Measurements from ENCODE around the gene PLD4. TPM values are rescaled to one million over a fixed set of nuclear protein-coding genes. Genes with fewer than 3 reads are reported as not detected.

The PLD4 gene
- total and polyA plus RNA-seq, 9 of the 15 experiments (the other 6 are each of a cell fraction or from before 2014, with no cell fraction given), result 0.18 to 0.24 TPM; not detected in 7

- in situ Hi-C loops (cut with MboI) (no loop called here), intact Hi-C loops (cut with micrococcal nuclease) (loop anchor here (10.0 kb wide), 1 partner anchor 112 kb away; no protein-coding TSS in a partner anchor)
- ATAC-seq, result no peak
Observed at GRCh38 chr14:104877066-104877805, 47.4 kb upstream of the PLD4 start.

More at GRCh38 chr14:104877066-104877805, 47.4 kb upstream of the PLD4 start:
- Histone ChIP-seq H3K36me3 (ENCODE audit: control insufficient read depth, insufficient read depth, low read length) (peaks cover 5% of the 10 kb centered on the region; the same call in 2 of the 3 replicates), H3K9ac (ENCODE audit: insufficient read depth in 1 of 2, low read depth in 2 of 2, low read length in 2 of 2) (no peak overlapping the region), H3K27ac (ENCODE audit: extremely low read depth, low read depth, low read length) (no peak overlapping the region), H3K4me3 (no peak overlapping the region), H3K9me1 (ENCODE audit: control insufficient read depth, insufficient read depth, low read length) (no peaks in the 10 kb centered on the region), H3K4me1 (replicated peaks in 1 of 2; ENCODE audit: control insufficient read depth in 2 of 2, insufficient read depth in 2 of 2, low read length in 2 of 2) (peaks cover 0 to 59% of the 10 kb centered on the region in 2 experiments; a peak in 3 of 5 replicates), H3K9me3 (replicated peaks; ENCODE audit: control insufficient read depth, insufficient read depth, low read depth, low read length) (no peaks in the 10 kb centered on the region), H4K20me1 (replicated peaks; ENCODE audit: control insufficient read depth, insufficient read depth, low read length) (no peaks in the 10 kb centered on the region), H2AFZ (ENCODE audit: low read depth, low read length) (no peak overlapping the region), H3K79me2 (ENCODE audit: control insufficient read depth, insufficient read depth, low read length) (no peaks in the 10 kb centered on the region; the same call in 2 of the 3 replicates), H3K4me2 (ENCODE audit: insufficient read depth, low read length) (no peak overlapping the region), H3K27me3 (ENCODE audit: control insufficient read depth in 2 of 2, insufficient read depth in 2 of 2, low read length in 2 of 2) (no peaks in the 10 kb centered on the region)
- POLR2A ChIA-PET, result interaction anchor here (0.6 to 0.7 kb wide), 2 partner anchors 90 to 133 kb away, joined by 3 to 4 read pairs; no protein-coding TSS in a partner anchor
- TF ChIP-seq SRSF7 (optimal IDR thresholded peaks at IDR 0.05; ENCODE audit: low read depth, low read length) (no peak), STAT5A (IDR thresholded peaks at IDR 0.05; ENCODE audit: borderline replicate concordance, low read length) (no peak), HNRNPL (IDR thresholded peaks at IDR 0.05; ENCODE audit: low read depth, low read length) (no peak), ID3 (CRISPR knock-in tag; IDR thresholded peaks at IDR 0.05) (no peak), ID3 (tag; IDR thresholded peaks at IDR 0.05) (no peak), TEAD1 (CRISPR knock-in tag; IDR thresholded peaks at IDR 0.05) (no peak), IRF2 (CRISPR knock-in tag; IDR thresholded peaks at IDR 0.05) (no peak), ZFPM2 (CRISPR knock-in tag; IDR thresholded peaks at IDR 0.05) (no peak), HES1 (IDR thresholded peaks at IDR 0.05; ENCODE audit: low read depth) (no peak), ZNF431 (CRISPR knock-in tag; IDR thresholded peaks at IDR 0.05) (no peak), SMARCC2 (IDR thresholded peaks at IDR 0.05; ENCODE audit: low read depth) (no peak), ARID3B (CRISPR knock-in tag; IDR thresholded peaks at IDR 0.05; ENCODE audit: borderline replicate concordance) (no peak), ILF3 (IDR thresholded peaks at IDR 0.05; ENCODE audit: borderline replicate concordance) (no peak), EP400 (IDR thresholded peaks at IDR 0.05) (no peak), THAP7 (CRISPR knock-in tag; IDR thresholded peaks at IDR 0.05) (no peak), OTX1 (CRISPR knock-in tag; IDR thresholded peaks at IDR 0.05) (no peak), POLR2G (IDR thresholded peaks at IDR 0.05; ENCODE audit: low read depth, low read length) (no peak), SMAD2 (IDR thresholded peaks at IDR 0.05; ENCODE audit: low read depth, low read length) (no peak)
- WGBS (ENCODE audit: insufficient coverage, low coverage, missing lambda C conversion rate), result 85% methylated on average over 8 of the region's 14 CpGs
- no TSS peak for BruUV-seq (replicated peaks)
- DNase-seq (ENCODE audit: extremely low read depth in 1 of 4, low spot score in 3 of 4) (no peak), FAIRE-seq (no peak)
- CTCF ChIA-PET (ENCODE audit: low intra/inter-chr PET ratio), result no interaction called here
